ENCODE results near the gene FAM89A.

The FAM89A gene

DNA sequence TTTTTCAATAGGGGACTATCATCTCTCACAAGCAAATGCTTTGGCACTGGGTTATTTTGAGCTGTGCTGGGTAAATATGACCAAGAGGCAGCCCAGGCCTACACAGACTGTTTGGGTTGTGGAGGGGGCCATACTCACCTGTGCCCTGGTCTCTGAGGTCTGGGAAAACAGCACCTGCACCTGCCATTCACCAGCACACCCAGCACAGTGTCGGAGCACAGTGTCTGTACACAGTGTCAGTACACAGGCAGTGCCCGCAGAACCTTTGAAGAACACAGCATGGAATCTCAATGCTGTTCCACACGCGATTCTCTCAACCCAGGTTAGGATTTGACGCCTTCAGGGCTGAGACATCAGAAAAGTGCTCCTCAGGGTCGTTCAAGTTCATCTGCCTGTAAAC lies 35.0 kb upstream of the FAM89A start:
- TF ChIP-seq CTCF (IDR thresholded peaks at IDR 0.05; ENCODE audit: extremely low read depth, missing control alignments), result no peak
- no peak for DNase-seq (ENCODE audit: low spot score)

DNA sequence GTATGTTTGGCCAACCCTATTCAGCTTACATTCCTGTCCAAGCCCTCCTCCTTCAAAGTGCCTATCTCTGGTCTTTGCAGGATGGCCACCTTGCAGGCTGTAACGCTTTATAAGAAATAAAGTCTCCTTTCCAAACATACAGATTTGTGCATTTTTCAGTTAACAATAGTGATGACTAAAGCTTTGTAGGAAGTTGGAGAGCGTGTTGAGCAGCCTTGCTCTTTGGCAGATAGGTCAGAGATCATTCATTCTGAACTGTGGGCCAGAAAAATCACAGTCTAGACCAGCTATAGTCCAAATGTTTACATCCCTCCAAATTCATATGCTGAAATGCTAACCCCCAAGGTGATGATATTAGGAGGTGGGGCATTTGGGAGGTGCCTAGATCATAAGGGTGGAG lies 34.0 kb upstream of the FAM89A start:
- no peak for DNase-seq (ENCODE audit: low spot score)
- no peak for TF ChIP-seq CTCF (IDR thresholded peaks at IDR 0.05; ENCODE audit: extremely low read depth, missing control alignments)

DNA sequence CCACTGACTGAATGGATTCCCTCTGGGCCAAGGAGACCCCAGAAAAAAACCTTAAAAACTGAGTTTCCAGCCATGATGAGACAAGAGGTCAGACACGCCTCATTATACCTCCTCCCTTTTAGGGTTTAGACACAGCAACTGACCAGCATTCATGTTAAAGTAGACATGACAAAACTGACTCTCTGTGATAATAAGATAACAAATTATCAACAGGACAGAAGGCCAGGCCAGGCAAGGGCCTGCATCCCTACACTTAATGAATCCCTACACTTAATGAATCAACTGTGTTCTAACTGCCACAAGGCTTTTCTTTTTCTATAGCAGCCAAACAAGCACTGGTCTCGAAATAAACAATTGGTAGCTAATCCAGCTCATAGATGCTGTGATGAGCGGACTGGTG lies 33.3 kb upstream of the FAM89A start:
- TF ChIP-seq CTCF (IDR thresholded peaks at IDR 0.05; ENCODE audit: extremely low read depth, missing control alignments), result no peak
- DNase-seq (ENCODE audit: low spot score), result no peak

- no peak for DNase-seq (ENCODE audit: low spot score)
- TF ChIP-seq CTCF (IDR thresholded peaks at IDR 0.05; ENCODE audit: extremely low read depth, missing control alignments), result no peak
Measured at GRCh38 chr1:231072502-231073094, 32.5 kb upstream of the FAM89A start.

GRCh38 chr1:231072041-231072440 lies 32.0 kb upstream of the FAM89A start:
- DNase-seq (ENCODE audit: low spot score), result no peak
- no peak for TF ChIP-seq CTCF (IDR thresholded peaks at IDR 0.05; ENCODE audit: extremely low read depth, missing control alignments)

DNA sequence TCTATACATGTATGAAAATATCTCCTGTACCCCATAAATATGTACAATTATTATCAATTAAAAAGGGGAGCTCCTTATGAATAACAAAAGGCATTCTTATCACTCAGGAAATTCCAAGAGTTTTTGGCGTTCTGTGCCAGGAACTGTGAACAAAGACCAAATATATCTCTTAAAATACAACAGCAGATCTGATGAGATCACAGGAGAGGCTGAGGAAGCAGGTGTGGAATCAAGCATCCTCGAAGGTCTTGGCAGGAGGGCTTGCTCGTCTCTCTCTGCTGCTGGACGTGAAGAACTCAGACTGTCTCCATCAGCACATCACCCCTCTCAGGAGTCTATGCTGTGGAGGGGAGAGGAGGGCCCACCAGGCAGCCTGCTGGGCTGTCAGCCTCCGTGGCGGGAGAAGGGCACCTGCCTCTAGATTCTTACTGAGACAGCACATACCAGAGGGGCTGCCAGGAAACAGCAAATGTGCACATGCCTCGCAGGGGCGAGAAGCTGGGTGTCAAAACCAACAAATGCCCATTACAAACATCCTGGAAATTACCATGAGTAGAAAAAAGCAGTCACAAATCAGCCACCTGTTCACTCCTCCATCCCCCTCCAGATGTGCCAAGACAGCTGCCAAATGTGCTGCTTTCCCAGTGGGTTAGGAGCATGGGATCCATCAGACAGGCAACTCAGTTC lies 30.8 kb upstream of the FAM89A start:
- no peak for TF ChIP-seq CTCF (IDR thresholded peaks at IDR 0.05; ENCODE audit: extremely low read depth, missing control alignments)
- no peak for DNase-seq (ENCODE audit: low spot score)

DNA sequence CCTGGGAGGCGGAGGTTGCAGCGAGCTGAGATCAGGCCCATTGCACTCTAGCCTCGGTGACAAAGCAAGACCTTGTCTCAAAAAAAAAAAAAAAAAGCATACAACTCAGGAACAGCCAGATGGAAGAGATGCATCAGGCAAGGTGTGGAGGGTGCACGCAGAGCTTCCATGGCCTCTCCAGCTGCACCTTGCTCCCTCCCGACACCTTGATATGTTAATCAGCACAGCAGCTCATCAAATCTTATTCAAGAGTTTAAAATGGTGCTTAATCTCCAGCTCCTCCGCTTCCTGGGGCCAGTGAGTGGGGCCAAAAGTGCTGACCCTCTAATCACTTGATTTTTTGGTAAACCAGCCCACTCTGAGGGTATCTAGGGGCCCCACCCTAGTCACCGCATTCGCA lies 29.3 kb upstream of the FAM89A start:
- no peak for TF ChIP-seq CTCF (IDR thresholded peaks at IDR 0.05; ENCODE audit: extremely low read depth, missing control alignments)
- DNase-seq (ENCODE audit: low spot score), result no peak
